PC-9 (cell line): Measurements from ENCODE around the gene PJA2. TPM values are rescaled to one million over a fixed set of nuclear protein-coding genes. Genes with fewer than 3 reads are reported as not detected.

Source experiments
- BruUV-seq: library from RNA; stranded (reverse); fragments of 400-500 nt; replicated peaks from 2 replicates; lab custom pipeline; 2021; lab: Mats Ljungman, UMichigan
- CTCF ChIA-PET: fragments of 300-600 bp; sonication (Branson Sonifier 250); formaldehyde crosslinking; loops from one replicate; lab custom pipeline; 2022; ENCODE audit warnings: antibody characterized with exemption; lab: Charles Lee
- POLR2A ChIA-PET: fragments of 300-600 bp; sonication (Branson Sonifier 250); formaldehyde crosslinking; loops from one replicate; lab custom pipeline; 2022; ENCODE audit warnings: antibody characterized with exemption; ENCODE audit not compliant: unreplicated experiment; lab: Charles Lee
- DNase-seq, 2 experiments: peaks; one replicate each; pipeline versions ENCODE4 v3.0.0 to v3.0.0-alpha.2; 2015 to 2022; ENCODE audit warnings: mixed read lengths in 1 of 2
- H2AFZ ChIP-seq: fragments of 200-600 bp; sonication (generic); 2 replicates; pipeline ENCODE4 v1.8.1; 2017; ENCODE audit warnings: antibody characterized with exemption
- H3F3A ChIP-seq: fragments of 200-600 bp; sonication (generic); 2 replicates; pipeline ENCODE4 v1.8.1; 2017; ENCODE audit warnings: antibody characterized with exemption, mild to moderate bottlenecking, low read depth; ENCODE audit not compliant: insufficient read depth
- H3K27ac ChIP-seq: fragments of 200-600 bp; sonication (generic); 2 replicates; pipeline ENCODE4 v1.6.1; 2016; ENCODE audit warnings: mixed run types
- H3K27me3 ChIP-seq: fragments of 200-600 bp; sonication (generic); 2 replicates; pipeline ENCODE4 v1.6.1; 2016; ENCODE audit warnings: low read depth, mixed run types; ENCODE audit not compliant: insufficient read depth
- H3K36me3 ChIP-seq: fragments of 200-600 bp; sonication (generic); 2 replicates; pipeline ENCODE4 v1.6.1; 2016; ENCODE audit warnings: low read depth, mixed run types
- H3K4me1 ChIP-seq: fragments of 200-600 bp; sonication (generic); replicated peaks from 2 replicates; pipeline ENCODE4 v1.6.1; 2016; ENCODE audit warnings: mixed run types; ENCODE audit not compliant: insufficient read depth
- H3K4me2 ChIP-seq: fragments of 200-600 bp; sonication (generic); 2 replicates; pipeline ENCODE4 v1.6.1; 2017; ENCODE audit warnings: mixed run types
- H3K4me3 ChIP-seq: fragments of 200-600 bp; sonication (generic); 2 replicates; pipeline ENCODE4 v1.6.1; 2016; ENCODE audit warnings: mixed run types
- H3K79me2 ChIP-seq: fragments of 200-600 bp; sonication (generic); 2 replicates; pipeline ENCODE4 v1.6.1; 2017; ENCODE audit warnings: low read depth, mixed run types
- H3K9me2 ChIP-seq: fragments of 200-600 bp; sonication (generic); 2 replicates; pipeline ENCODE4 v1.8.1; 2017; ENCODE audit warnings: mild to moderate bottlenecking; ENCODE audit not compliant: insufficient read depth
- H3K9me3 ChIP-seq: fragments of 200-600 bp; sonication (generic); 2 replicates; pipeline ENCODE4 v1.8.1; 2016; ENCODE audit warnings: low read depth; ENCODE audit not compliant: insufficient read depth
- H4K20me1 ChIP-seq: fragments of 200-600 bp; sonication (generic); 2 replicates; pipeline ENCODE4 v1.8.1; 2017; ENCODE audit not compliant: insufficient read depth
- CTCF ChIP-seq: fragments of 200-600 bp; sonication (generic); conservative IDR thresholded peaks from 2 replicates; pipeline ENCODE4 v1.6.1; 2017; ENCODE audit warnings: mixed run types, antibody characterized with exemption, mild to moderate bottlenecking, moderate library complexity
- EZH2 ChIP-seq: fragments of 200-600 bp; sonication (generic); IDR thresholded peaks from 2 replicates; pipeline ENCODE4 v1.8.0; 2017; ENCODE audit warnings: antibody characterized with exemption, low read depth
- intact Hi-C: fragments of 100-400 bp; cut with micrococcal nuclease; formaldehyde crosslinking; loops from one replicate; pipeline ENCODE4 v1.10.0; 2022; ENCODE audit not compliant: unreplicated experiment
- total RNA-seq: library from RNA; stranded (reverse); gene quantifications from 2 replicates; pipeline ENCODE4 v1.2.3, GENCODE V29; 2021

Gene PJA2
- total RNA-seq, 1 experiment from 2014 or later = 29.9 TPM

DNA sequence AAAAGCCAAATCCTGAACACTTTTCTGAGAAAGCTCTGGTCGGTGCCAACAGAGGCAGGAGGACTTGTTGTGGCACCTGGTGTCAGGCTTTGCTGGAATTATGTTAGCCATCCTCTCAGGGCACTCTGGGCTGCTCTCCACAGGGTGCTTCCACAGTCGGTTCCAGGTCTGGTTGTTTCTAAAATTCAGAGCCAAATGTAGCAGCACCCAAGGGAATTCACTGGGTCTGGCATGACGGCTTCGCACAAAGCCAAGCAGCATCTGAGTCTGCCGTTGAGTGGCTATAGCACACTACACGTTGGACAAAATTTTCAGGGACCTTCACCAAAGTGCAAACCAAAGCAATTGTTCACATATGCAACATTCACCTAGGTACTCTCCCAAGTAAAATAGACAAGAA is 110.2 kb downstream of the PJA2 start:
- Histone ChIP-seq H4K20me1 (no peaks in the 10 kb centered on the region), H3K27ac (no peak overlapping the region), H3K36me3 (no peaks in the 10 kb centered on the region), H3K4me2 (no peak overlapping the region), H3F3A (no peaks in the 10 kb centered on the region), H3K27me3 (no peaks in the 10 kb centered on the region), H3K4me3 (no peak overlapping the region), H2AFZ (no peak overlapping the region), H3K9me3 (0 out of 2 replicates have a peak, but pooled peaks cover 2% of the 10 kb centered on the region), H3K4me1 (no peaks in the 10 kb centered on the region), H3K79me2 (no peaks in the 10 kb centered on the region), H3K9me2 (no peaks in the 10 kb centered on the region)
- ChIA-PET POLR2A (no interaction called here), CTCF (no interaction called here)
- no TSS peak for BruUV-seq
- no peak for DNase-seq
- TF ChIP-seq EZH2 (no peak), CTCF (no peak)
- intact Hi-C loops = no loop called here

DNA sequence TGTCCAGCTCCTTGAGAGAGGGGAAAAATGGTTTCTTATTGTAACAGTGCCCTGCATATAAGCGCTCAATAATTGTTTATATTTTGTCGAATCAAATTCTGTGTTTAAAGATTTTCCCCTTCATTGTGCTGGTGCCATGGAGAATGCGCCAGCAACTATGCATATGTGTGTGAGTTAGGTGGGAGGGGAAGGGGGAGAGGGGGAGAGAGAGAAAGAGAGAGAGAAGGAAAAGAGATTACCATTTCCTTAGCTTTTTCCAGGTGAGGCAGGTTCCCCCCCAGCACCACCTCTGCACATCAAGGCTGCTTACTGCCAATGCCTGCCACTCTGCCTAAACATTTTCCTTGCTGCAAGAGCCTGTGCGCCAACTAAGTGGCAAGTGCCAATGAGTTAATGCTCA is 111.0 kb downstream of the PJA2 start:
- H3K4me2 ChIP-seq = no peak overlapping the region

GRCh38 chr5:109297900-109298299 is 111.9 kb downstream of the PJA2 start:
- no peak overlapping the region for H3K4me2 ChIP-seq
- no peaks in the 10 kb centered on the region for H3K27me3 ChIP-seq
- ChIA-PET CTCF (no interaction called here), POLR2A (no interaction called here)
- H3K27ac ChIP-seq = no peak overlapping the region
- no peak overlapping the region for H3K4me3 ChIP-seq
- intact Hi-C loops = no loop called here
- no peaks in the 10 kb centered on the region for H3K36me3 ChIP-seq
- no peaks in the 10 kb centered on the region for H3K79me2 ChIP-seq
- no peak for DNase-seq
- H3K4me1 ChIP-seq = no peaks in the 10 kb centered on the region
- no peak overlapping the region for H2AFZ ChIP-seq
- 0 out of 2 replicates have a peak, but pooled peaks cover 2% of the 10 kb centered on the region for H3K9me3 ChIP-seq
- TF ChIP-seq EZH2 (no peak), CTCF (no peak)
- no TSS peak for BruUV-seq
- H3F3A ChIP-seq = no peaks in the 10 kb centered on the region
- H3K9me2 ChIP-seq = no peaks in the 10 kb centered on the region
- H4K20me1 ChIP-seq = no peaks in the 10 kb centered on the region

More for the DNA sequence above, 111.0 kb downstream of the PJA2 start:
- no peaks in the 10 kb centered on the region for H3K27me3 ChIP-seq
- CTCF ChIA-PET = no interaction called here
- intact Hi-C loops = no loop called here
- no peak overlapping the region for H3K27ac ChIP-seq
- H3K36me3 ChIP-seq = no peaks in the 10 kb centered on the region
- H3K4me3 ChIP-seq = no peak overlapping the region
- BruUV-seq = no TSS peak
- no peak for DNase-seq
- H3K9me2 ChIP-seq = no peaks in the 10 kb centered on the region
- no peaks in the 10 kb centered on the region for H4K20me1 ChIP-seq
- H3F3A ChIP-seq = no peaks in the 10 kb centered on the region
- TF ChIP-seq EZH2 = no peak
- no peaks in the 10 kb centered on the region for H3K79me2 ChIP-seq
- H2AFZ ChIP-seq = no peak overlapping the region
- POLR2A ChIA-PET = no interaction called here
- 0 out of 2 replicates have a peak, but pooled peaks cover 2% of the 10 kb centered on the region for H3K9me3 ChIP-seq
- no peaks in the 10 kb centered on the region for H3K4me1 ChIP-seq

GRCh38 chr5:109291090-109291489 is 118.7 kb downstream of the PJA2 start:
- DNase-seq = no peak
- Histone ChIP-seq H2AFZ (no peak overlapping the region), H3K27me3 (no peaks in the 10 kb centered on the region), H3K79me2 (no peaks in the 10 kb centered on the region), H3K4me2 (no peak overlapping the region), H4K20me1 (no peaks in the 10 kb centered on the region), H3F3A (no peaks in the 10 kb centered on the region), H3K36me3 (no peaks in the 10 kb centered on the region), H3K9me3 (0 out of 2 replicates have a peak, but pooled peaks cover 5% of the 10 kb centered on the region), H3K9me2 (no peaks in the 10 kb centered on the region; the same call in 1 of the 2 replicates), H3K4me1 (no peaks in the 10 kb centered on the region), H3K27ac (no peak overlapping the region), H3K4me3 (no peak overlapping the region)
- intact Hi-C loops = no loop called here
- BruUV-seq = no TSS peak
- CTCF ChIA-PET = no interaction called here
- TF ChIP-seq CTCF = no peak
- no peak for TF ChIP-seq EZH2
- POLR2A ChIA-PET = no interaction called here
